Activated CD8-positive, alpha-beta memory T cell treated with anti-CD3 and anti-CD28 coated beads, Interleukin-2, amount 50 U/mL, for 4 hours (primary cell): ENCODE measurements around the gene CARD10.
"Not testable (repeated sequence)": the region's sequence is repeated elsewhere in the genome, so short reads cannot be mapped to it uniquely, and the experiment has no call there.

Experiments
- DNase-seq: peaks from one replicate; pipeline ENCODE4 v3.0.0-alpha.2; 2020

CARD10 gene

GRCh38 chr22:37484480-37485394 lies 34.5 kb downstream of the CARD10 start:
- DNase-seq, result peak; percentile 74

GRCh38 chr22:37483050-37483449 lies 36.2 kb downstream of the CARD10 start:
- no peak for DNase-seq

- DNase-seq, result no peak
Observed at GRCh38 chr22:37482244-37482643, 37.0 kb downstream of the CARD10 start.

- no peak for DNase-seq
Observed at GRCh38 chr22:37481347-37481907, 37.8 kb downstream of the CARD10 start.

- no peak for DNase-seq
Observed at GRCh38 chr22:37480387-37481346, 38.5 kb downstream of the CARD10 start.

- no peak for DNase-seq
Observed at GRCh38 chr22:37479196-37479595, 40.0 kb downstream of the CARD10 start.

- no peak for DNase-seq
Observed at GRCh38 chr22:37476389-37477329, 42.6 kb downstream of the CARD10 start.

- no peak for DNase-seq
Observed at GRCh38 chr22:37474447-37475090, 44.6 kb downstream of the CARD10 start.

- no peak for DNase-seq
Observed at GRCh38 chr22:37473437-37473946, 45.7 kb downstream of the CARD10 start.

- peak; percentile 57 for DNase-seq
Observed at GRCh38 chr22:37472418-37473006, 46.7 kb downstream of the CARD10 start.

GRCh38 chr22:37471727-37472417 lies 47.3 kb downstream of the CARD10 start:
- no peak for DNase-seq

- DNase-seq, result no peak
Observed at GRCh38 chr22:37470087-37470445, 49.1 kb downstream of the CARD10 start.

- no peak for DNase-seq
Observed at GRCh38 chr22:37469416-37470086, 49.7 kb downstream of the CARD10 start.

- DNase-seq, result not testable (repeated sequence)
Observed at GRCh38 chr22:37468201-37468695, 51.0 kb downstream of the CARD10 start.

- DNase-seq, result no peak
Observed at GRCh38 chr22:37467391-37467955, 51.7 kb downstream of the CARD10 start.

GRCh38 chr22:37464181-37464580 lies 55.0 kb downstream of the CARD10 start:
- DNase-seq, result no peak

- no peak for DNase-seq
Observed at GRCh38 chr22:37462983-37463382, 56.2 kb downstream of the CARD10 start.

GRCh38 chr22:37462436-37462835 lies 56.8 kb downstream of the CARD10 start:
- DNase-seq, result no peak

- no peak for DNase-seq
Observed at GRCh38 chr22:37461961-37462360, 57.3 kb downstream of the CARD10 start.
